Neuronal stem cell (in vitro differentiated cells): ENCODE results near the gene PLXDC1.

Experiments
- DNase-seq: peaks from one replicate; pipeline ENCODE4 v3.0.0-alpha.2; 2013; ENCODE audit warnings: low spot score
- H2AFZ ChIP-seq: one replicate; pipeline ENCODE4 v1.6.1; 2013; ENCODE audit warnings: mild to moderate bottlenecking, low read length, inconsistent platforms
- H2AK5ac ChIP-seq: 2 replicates; pipeline ENCODE4 v1.6.1; 2013; ENCODE audit warnings: low read depth, mild to moderate bottlenecking, inconsistent platforms, low read length, moderate library complexity, mixed read lengths
- H2BK120ac ChIP-seq: 2 replicates; pipeline ENCODE4 v1.6.1; 2013; ENCODE audit warnings: low read depth, mild to moderate bottlenecking, inconsistent platforms, low read length, moderate library complexity, mixed read lengths
- H2BK12ac ChIP-seq: one replicate; pipeline ENCODE4 v1.6.1; 2013; ENCODE audit warnings: low read length, inconsistent platforms
- H2BK15ac ChIP-seq: 2 replicates; pipeline ENCODE4 v1.6.1; 2013; ENCODE audit warnings: mild to moderate bottlenecking, low read length, inconsistent platforms, mixed read lengths
- H2BK5ac ChIP-seq: one replicate; pipeline ENCODE4 v1.6.1; 2013; ENCODE audit warnings: inconsistent platforms, mild to moderate bottlenecking, low read length, moderate library complexity
- H3K14ac ChIP-seq: one replicate; pipeline ENCODE4 v1.6.1; 2013; ENCODE audit warnings: low read length, inconsistent platforms
- H3K18ac ChIP-seq: 2 replicates; pipeline ENCODE4 v1.6.1; 2013; ENCODE audit warnings: low read length, inconsistent platforms
- H3K23ac ChIP-seq: 2 replicates; pipeline ENCODE4 v1.6.1; 2013; ENCODE audit warnings: low read depth, mild to moderate bottlenecking, mixed read lengths, low read length, inconsistent platforms; ENCODE audit not compliant: poor library complexity
- H3K27ac ChIP-seq: replicated peaks from 3 replicates; pipeline ENCODE4 v1.5.1; 2013; ENCODE audit warnings: low read length, inconsistent platforms
- H3K27me3 ChIP-seq, 3 experiments: 2 replicates each; pipeline ENCODE4 v1.6.1; 2013; ENCODE audit warnings: low read length in 3 of 3, mild to moderate bottlenecking in 2 of 3, inconsistent platforms in 1 of 3, low read depth in 1 of 3, mixed read lengths in 1 of 3, moderate library complexity in 1 of 3; ENCODE audit not compliant: control insufficient read depth in 3 of 3, insufficient read depth in 3 of 3
- H3K36me3 ChIP-seq, 2 donors: replicated peaks in 1 of 2; 2 replicates each; pipeline ENCODE4 v1.6.1; 2013; ENCODE audit warnings: low read length in 2 of 2; ENCODE audit not compliant: control insufficient read depth in 2 of 2, insufficient read depth in 2 of 2
- H3K4ac ChIP-seq: 2 replicates; pipeline ENCODE4 v1.6.1; 2013; ENCODE audit warnings: inconsistent platforms, mild to moderate bottlenecking, low read length, moderate library complexity
- H3K4me1 ChIP-seq, 2 donors: 1 replicate in 1 of 2; 2 replicates in 1 of 2; pipeline ENCODE4 v1.6.1; 2013; ENCODE audit warnings: low read length in 2 of 2, low read depth in 1 of 2; ENCODE audit not compliant: control insufficient read depth in 2 of 2, insufficient read depth in 1 of 2
- H3K4me2 ChIP-seq: one replicate; pipeline ENCODE4 v1.6.1; 2013; ENCODE audit warnings: mild to moderate bottlenecking, low read length, inconsistent platforms; ENCODE audit not compliant: insufficient read depth, poor library complexity, severe bottlenecking
- H3K4me3 ChIP-seq, 2 donors: 2 replicates each; pipeline ENCODE4 v1.5.1; 2013; ENCODE audit warnings: low read length in 2 of 2, mild to moderate bottlenecking in 2 of 2, inconsistent platforms in 1 of 2, moderate library complexity in 1 of 2
- H3K79me1 ChIP-seq: one replicate; pipeline ENCODE4 v1.6.1; 2013; ENCODE audit warnings: low read depth, mild to moderate bottlenecking, inconsistent platforms, low read length, moderate library complexity
- H3K9ac ChIP-seq: one replicate; pipeline ENCODE4 v1.6.1; 2013; ENCODE audit warnings: mild to moderate bottlenecking, low read depth, low read length, inconsistent platforms; ENCODE audit not compliant: poor library complexity
- H3K9me3 ChIP-seq, 2 donors: replicated peaks in 1 of 2; 2 replicates each; pipeline versions ENCODE3 to v1.6.1; 2013; ENCODE audit warnings: low read length in 2 of 2, mild to moderate bottlenecking in 2 of 2, inconsistent platforms in 1 of 2, low read depth in 1 of 2, mixed read lengths in 1 of 2, moderate library complexity in 1 of 2; ENCODE audit not compliant: control insufficient read depth in 2 of 2, insufficient read depth in 1 of 2
- H4K8ac ChIP-seq: one replicate; pipeline ENCODE4 v1.6.1; 2013; ENCODE audit warnings: low read depth, mild to moderate bottlenecking, inconsistent platforms, low read length, moderate library complexity
- H4K91ac ChIP-seq: one replicate; pipeline ENCODE4 v1.6.1; 2013; ENCODE audit warnings: low read length, low read depth, mild to moderate bottlenecking, inconsistent platforms; ENCODE audit not compliant: poor library complexity
- WGBS, 2 donors: extraction: QIAGEN DNeasy Blood & Tissue Kit; methylation state at CpG; one replicate each; pipeline ENCODE4 v1.1.7; 2013; ENCODE audit warnings: missing lambda C conversion rate in 2 of 2, mixed read lengths in 1 of 2; ENCODE audit not compliant: insufficient read length in 2 of 2, insufficient replicate concordance in 1 of 2; ENCODE audit errors: extremely low coverage in 2 of 2; 5-methylcytosine and 5-hydroxymethylcytosine counted together

Gene PLXDC1

GRCh38 chr17:39115135-39115534 is 36.3 kb downstream of the PLXDC1 start:
- no peak overlapping the region for H3K4me2 ChIP-seq
- WGBS, 2 donors, result no CpG with 5 or more reads among the region's 5 CpGs
- no peak overlapping the region for H4K8ac ChIP-seq
- no peak overlapping the region for H3K9ac ChIP-seq
- H2AK5ac ChIP-seq, result no peak overlapping the region
- no peaks in the 10 kb centered on the region for H3K79me1 ChIP-seq
- no peak overlapping the region for H3K14ac ChIP-seq
- no peak overlapping the region for H3K23ac ChIP-seq
- H2BK12ac ChIP-seq, result no peak overlapping the region
- H4K91ac ChIP-seq, result no peak overlapping the region
- peaks cover 0 to 3% of the 10 kb centered on the region in 2 donors for H3K4me1 ChIP-seq
- no peak overlapping the region for H2BK120ac ChIP-seq
- H2BK15ac ChIP-seq, result no peak overlapping the region
- H3K4me3 ChIP-seq, result no peak overlapping the region
- H3K18ac ChIP-seq, result peak overlapping the region; percentile 16
- peak overlapping the region; percentile 64 for H2AFZ ChIP-seq
- H3K36me3 ChIP-seq, result no peaks in the 10 kb centered on the region
- no peak overlapping the region for H2BK5ac ChIP-seq
- H3K27me3 ChIP-seq, result peaks cover 0 to 30% (median 0%) of the 10 kb centered on the region in 3 experiments
- H3K9me3 ChIP-seq, result peaks cover 0 to 1% of the 10 kb centered on the region in 2 donors
- no peak overlapping the region for H3K27ac ChIP-seq
- H3K4ac ChIP-seq, result no peak overlapping the region
- DNase-seq, result no peak

- peak overlapping the region; percentile 64 for H2AFZ ChIP-seq
- no peak overlapping the region for H2BK15ac ChIP-seq
- peaks cover 0 to 1% of the 10 kb centered on the region in 2 donors for H3K9me3 ChIP-seq
- no peak overlapping the region for H3K14ac ChIP-seq
- no peak for DNase-seq
- H3K4me1 ChIP-seq, result peaks cover 0 to 3% of the 10 kb centered on the region in 2 donors
- no CpG with 5 or more reads among the region's 14 CpGs for whole genome bisulfite sequencing, 2 donors
- H3K9ac ChIP-seq, result no peak overlapping the region
- no peaks in the 10 kb centered on the region for H3K36me3 ChIP-seq
- no peak overlapping the region for H2AK5ac ChIP-seq
- H3K4ac ChIP-seq, result no peak overlapping the region
- no peak overlapping the region for H4K91ac ChIP-seq
- H2BK5ac ChIP-seq, result no peak overlapping the region
- H3K18ac ChIP-seq, result peak overlapping the region; percentile 16
- H2BK120ac ChIP-seq, result no peak overlapping the region
- no peak overlapping the region for H4K8ac ChIP-seq
- H2BK12ac ChIP-seq, result no peak overlapping the region
- H3K4me3 ChIP-seq, result no peak overlapping the region
- H3K4me2 ChIP-seq, result no peak overlapping the region
- H3K27ac ChIP-seq, result no peak overlapping the region
- no peaks in the 10 kb centered on the region for H3K79me1 ChIP-seq
- H3K27me3 ChIP-seq, result peaks cover 0 to 31% (median 0%) of the 10 kb centered on the region in 3 experiments
- no peak overlapping the region for H3K23ac ChIP-seq
Observed at GRCh38 chr17:39114723-39115122, 36.7 kb downstream of the PLXDC1 start.

GRCh38 chr17:39113871-39114270 is 37.6 kb downstream of the PLXDC1 start:
- Histone ChIP-seq H2AK5ac (no peak overlapping the region), H3K4ac (no peak overlapping the region), H2AFZ (no peak overlapping the region), H4K91ac (no peak overlapping the region), H3K14ac (no peak overlapping the region), H3K9ac (no peak overlapping the region), H2BK5ac (no peak overlapping the region), H3K9me3 (peaks cover 0 to 1% of the 10 kb centered on the region in 2 donors), H2BK15ac (no peak overlapping the region), H3K4me1 (peaks cover 2 to 3% of the 10 kb centered on the region in 2 donors), H3K23ac (no peak overlapping the region), H2BK120ac (no peak overlapping the region), H3K27ac (no peak overlapping the region), H3K4me2 (no peak overlapping the region), H3K4me3 (no peak overlapping the region), H3K79me1 (no peaks in the 10 kb centered on the region), H2BK12ac (no peak overlapping the region), H3K36me3 (no peaks in the 10 kb centered on the region), H3K27me3 (peaks cover 0 to 31% (median 0%) of the 10 kb centered on the region in 3 experiments), H3K18ac (no peak overlapping the region), H4K8ac (no peak overlapping the region)
- no CpG with 5 or more reads among the region's 2 CpGs for WGBS, 2 donors
- DNase-seq, result no peak

GRCh38 chr17:39110435-39111136 is 40.9 kb downstream of the PLXDC1 start:
- H3K79me1 ChIP-seq, result peaks cover 1% of the 10 kb centered on the region
- no peak overlapping the region for H3K27ac ChIP-seq
- no peak overlapping the region for H3K4me3 ChIP-seq
- H3K4me2 ChIP-seq, result no peak overlapping the region
- H3K9ac ChIP-seq, result no peak overlapping the region
- no peak overlapping the region for H2AFZ ChIP-seq
- H4K8ac ChIP-seq, result no peak overlapping the region
- no peak overlapping the region for H2AK5ac ChIP-seq
- H3K27me3 ChIP-seq, result peaks cover 0 to 45% (median 0%) of the 10 kb centered on the region in 3 experiments
- no peak overlapping the region for H3K14ac ChIP-seq
- no peak overlapping the region for H2BK12ac ChIP-seq
- H2BK15ac ChIP-seq, result peak overlapping the region; percentile 12
- no peak overlapping the region for H3K4ac ChIP-seq
- WGBS, 2 donors, result no CpG with 5 or more reads among the region's 19 CpGs
- H3K4me1 ChIP-seq, result peaks cover 2 to 6% of the 10 kb centered on the region in 2 donors
- no peaks in the 10 kb centered on the region for H3K9me3 ChIP-seq
- H2BK120ac ChIP-seq, result no peak overlapping the region
- H3K36me3 ChIP-seq, result no peaks in the 10 kb centered on the region
- H3K23ac ChIP-seq, result no peak overlapping the region
- DNase-seq, result no peak
- no peak overlapping the region for H4K91ac ChIP-seq
- peak overlapping the region; percentile 2 for H3K18ac ChIP-seq
- H2BK5ac ChIP-seq, result no peak overlapping the region
